Measurements from ENCODE around the gene CALHM1.

- TF ChIP-seq CTCF (conservative IDR thresholded peaks at IDR 0.05; ENCODE audit: low read length) (no peak), EZH2phosphoT487 (IDR thresholded peaks at IDR 0.05; ENCODE audit: borderline replicate concordance) (no peak)
Observed at GRCh38 chr10:103466734-103467133, 8.0 kb upstream of the CALHM1 start.
